Stimulated activated naive CD8-positive, alpha-beta T cell treated with anti-CD3 and anti-CD28 coated beads, Interleukin-15, Interleukin-2, amounts not matched to agents 100 ng/mL and 50 ng/mL, for 24 hours (primary cell): ENCODE measurements around the gene KTN1.

Experiments used
- H3K27ac Mint-ChIP-seq: one replicate; pipeline ENCODE4 v1.8.0; 2021; ENCODE audit warnings: mild to moderate bottlenecking, mixed read lengths
- H3K27me3 Mint-ChIP-seq: one replicate; pipeline ENCODE4 v1.8.0; 2021; ENCODE audit warnings: mixed read lengths
- H3K36me3 Mint-ChIP-seq: one replicate; pipeline ENCODE4 v1.8.0; 2021; ENCODE audit warnings: low read depth, mixed read lengths
- H3K4me1 Mint-ChIP-seq: one replicate; pipeline ENCODE4 v1.8.0; 2021; ENCODE audit warnings: low read depth, mixed read lengths
- H3K4me3 Mint-ChIP-seq: one replicate; pipeline ENCODE4 v1.8.0; 2021; ENCODE audit warnings: mild to moderate bottlenecking, mixed read lengths
- H3K9me3 Mint-ChIP-seq: one replicate; pipeline ENCODE4 v1.8.0; 2021; ENCODE audit warnings: mixed read lengths

KTN1 gene

GRCh38 chr14:55665067-55665675 is 85.2 kb downstream of the KTN1 start:
- Mint-ChIP-seq H3K4me1 (peaks cover 22% of the 10 kb centered on the region), H3K9me3 (no peaks in the 10 kb centered on the region), H3K4me3 (no peak overlapping the region), H3K36me3 (peaks cover 81% of the 10 kb centered on the region), H3K27ac (no peak overlapping the region), H3K27me3 (no peaks in the 10 kb centered on the region)

DNA sequence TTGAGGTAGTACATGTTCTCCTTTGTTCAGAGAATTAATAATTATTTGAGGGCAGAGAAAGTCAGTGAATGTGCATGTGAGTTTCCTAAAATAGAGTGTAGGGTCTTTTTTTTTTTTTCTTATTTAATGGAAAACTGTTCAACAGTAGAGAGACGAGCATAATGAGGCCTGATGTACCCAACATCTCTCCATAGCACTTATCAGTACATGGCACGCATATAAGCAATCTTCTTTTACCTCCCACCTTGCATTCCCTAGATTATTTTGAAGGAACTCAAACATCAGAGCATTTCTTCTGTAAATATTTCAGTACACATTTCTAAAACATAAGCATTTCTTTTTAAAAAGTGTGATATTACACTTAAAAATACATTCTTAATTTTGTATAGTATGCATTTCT is 87.8 kb downstream of the KTN1 start:
- Mint-ChIP-seq H3K4me3 (no peak overlapping the region), H3K27me3 (no peaks in the 10 kb centered on the region), H3K4me1 (peaks cover 22% of the 10 kb centered on the region), H3K36me3 (peaks cover 80% of the 10 kb centered on the region), H3K9me3 (no peaks in the 10 kb centered on the region), H3K27ac (no peak overlapping the region)

DNA sequence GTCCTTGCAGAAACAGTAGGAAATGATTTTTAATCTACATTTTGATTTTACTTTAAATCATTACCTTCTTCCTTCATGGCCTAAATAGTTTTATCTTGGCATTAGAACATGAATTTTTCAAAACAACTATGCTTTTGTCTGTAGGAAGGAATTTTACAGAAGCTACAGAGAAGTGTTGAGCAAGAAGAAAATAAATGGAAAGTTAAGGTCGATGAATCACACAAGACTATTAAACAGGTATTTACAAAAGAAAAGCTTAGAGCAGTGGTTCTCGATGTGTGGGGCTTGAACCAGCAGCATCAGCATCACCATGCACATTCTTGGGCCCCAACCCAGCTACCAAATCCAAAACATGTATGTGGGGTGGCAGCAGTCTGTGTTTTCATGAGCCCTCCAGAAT is 91.6 kb downstream of the KTN1 start:
- Mint-ChIP-seq H3K36me3 (peaks cover 71% of the 10 kb centered on the region), H3K4me1 (no peaks in the 10 kb centered on the region), H3K27ac (peak overlapping the region; percentile 58), H3K4me3 (no peak overlapping the region), H3K9me3 (no peaks in the 10 kb centered on the region), H3K27me3 (no peaks in the 10 kb centered on the region)

- H3K4me3 Mint-ChIP-seq: no peak overlapping the region
- peaks cover 62% of the 10 kb centered on the region for H3K36me3 Mint-ChIP-seq
- H3K27me3 Mint-ChIP-seq: no peaks in the 10 kb centered on the region
- H3K9me3 Mint-ChIP-seq: no peaks in the 10 kb centered on the region
- no peaks in the 10 kb centered on the region for H3K4me1 Mint-ChIP-seq
- peak overlapping the region; percentile 19 for H3K27ac Mint-ChIP-seq
Measured at GRCh38 chr14:55673048-55673447, 93.0 kb downstream of the KTN1 start.

DNA sequence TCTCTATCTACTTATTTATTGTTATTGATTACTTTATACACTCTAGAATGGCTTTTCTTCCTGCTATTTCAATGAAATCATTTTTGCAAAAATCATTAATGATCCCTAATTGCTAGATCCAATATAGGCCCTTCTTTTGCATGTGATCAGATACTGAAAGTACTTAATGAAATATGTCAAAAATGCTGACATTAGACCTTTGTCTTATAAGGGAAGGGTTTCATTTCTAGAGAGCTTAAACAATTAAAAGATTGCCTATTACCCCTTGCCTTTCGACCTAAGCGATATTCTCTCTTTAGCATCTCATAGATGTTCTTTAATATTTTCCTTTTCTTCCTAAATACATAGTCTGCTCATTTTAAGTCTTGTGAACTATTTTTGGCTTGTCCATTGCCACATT is 101.1 kb downstream of the KTN1 start:
- H3K4me1 Mint-ChIP-seq: no peaks in the 10 kb centered on the region
- no peaks in the 10 kb centered on the region for H3K9me3 Mint-ChIP-seq
- H3K27me3 Mint-ChIP-seq: no peaks in the 10 kb centered on the region
- H3K27ac Mint-ChIP-seq: peak overlapping the region; percentile 5
- H3K4me3 Mint-ChIP-seq: no peak overlapping the region
- peaks cover 64% of the 10 kb centered on the region for H3K36me3 Mint-ChIP-seq

DNA sequence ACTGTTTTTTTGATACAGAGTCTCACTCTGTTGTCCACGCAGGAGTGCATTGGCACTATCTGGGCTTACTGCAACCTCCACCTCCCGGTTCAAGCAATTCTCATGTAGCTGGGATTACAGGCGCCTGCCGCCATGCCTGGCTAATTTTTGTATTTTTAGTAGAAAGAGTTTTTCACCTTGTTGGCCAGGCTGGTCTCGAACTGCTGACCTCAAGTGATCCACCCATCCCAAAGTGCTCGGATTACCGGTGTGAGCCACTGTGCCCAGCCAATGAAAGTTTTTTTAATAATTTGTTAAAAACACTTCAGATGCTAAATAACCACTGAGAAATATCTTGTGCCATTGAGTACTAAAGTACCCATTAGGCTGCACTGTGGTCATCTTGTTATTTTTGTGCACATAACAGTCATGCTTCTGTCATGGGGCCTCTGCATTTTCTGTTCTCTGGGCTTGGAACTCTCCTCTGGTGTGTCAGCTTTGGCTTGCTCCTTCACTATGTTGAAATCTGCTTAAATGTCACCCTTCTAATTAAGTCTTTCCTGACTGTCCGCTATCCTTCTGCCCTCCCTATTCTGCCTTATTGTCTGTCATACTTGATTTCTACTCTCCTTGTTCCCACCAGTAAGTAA is 105.1 kb downstream of the KTN1 start:
- Mint-ChIP-seq H3K36me3 (peaks cover 55% of the 10 kb centered on the region), H3K4me1 (no peaks in the 10 kb centered on the region), H3K4me3 (no peak overlapping the region), H3K9me3 (no peaks in the 10 kb centered on the region), H3K27ac (no peak overlapping the region), H3K27me3 (no peaks in the 10 kb centered on the region)

DNA sequence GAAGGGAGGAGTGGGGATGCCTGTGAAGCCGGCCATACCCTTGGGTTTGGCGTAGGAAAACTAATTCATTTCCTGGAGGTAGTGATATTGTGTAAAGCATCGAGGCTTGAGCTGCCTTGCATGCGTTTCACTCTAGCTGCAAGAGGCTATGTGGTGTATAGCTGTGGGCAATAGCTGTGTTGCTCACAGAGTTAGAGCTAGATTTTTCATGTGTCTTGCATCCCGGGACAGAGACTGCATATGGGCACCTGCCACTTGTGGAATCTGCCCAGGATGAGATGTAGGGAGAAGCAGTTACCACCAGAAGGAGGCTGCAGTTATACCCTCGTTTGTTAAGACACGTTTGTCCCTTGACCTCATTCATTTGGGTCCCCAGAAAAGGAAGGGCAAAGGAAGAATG is 106.7 kb downstream of the KTN1 start:
- Mint-ChIP-seq H3K27ac (no peak overlapping the region), H3K27me3 (no peaks in the 10 kb centered on the region), H3K9me3 (no peaks in the 10 kb centered on the region), H3K4me1 (no peaks in the 10 kb centered on the region), H3K4me3 (no peak overlapping the region), H3K36me3 (peaks cover 41% of the 10 kb centered on the region)

DNA sequence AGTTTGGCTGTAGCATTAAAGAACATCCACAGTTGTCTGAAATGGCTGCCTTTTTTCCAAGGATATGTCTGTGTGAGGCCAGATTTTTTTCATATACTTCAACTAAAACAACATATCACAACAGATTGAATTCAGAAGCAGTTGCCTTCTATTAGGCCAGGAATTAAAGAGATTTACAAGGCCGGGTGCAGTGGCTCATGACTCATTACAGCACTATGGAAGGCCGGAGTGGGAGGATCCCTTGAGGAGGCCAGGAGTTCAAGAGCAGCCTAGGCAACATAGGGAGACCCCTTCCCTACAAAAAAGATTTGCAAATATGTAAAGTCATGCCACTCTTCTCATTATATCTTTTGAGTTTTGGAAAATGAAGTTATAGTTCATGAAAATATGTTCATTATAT is 108.6 kb downstream of the KTN1 start:
- Mint-ChIP-seq H3K9me3 (no peaks in the 10 kb centered on the region), H3K27ac (no peak overlapping the region), H3K4me3 (no peak overlapping the region)

GRCh38 chr14:55689981-55690871 is 110.2 kb downstream of the KTN1 start:
- Mint-ChIP-seq H3K27me3 (no peaks in the 10 kb centered on the region), H3K27ac (no peak overlapping the region), H3K9me3 (no peaks in the 10 kb centered on the region), H3K4me3 (no peak overlapping the region), H3K36me3 (peaks cover 24% of the 10 kb centered on the region), H3K4me1 (no peaks in the 10 kb centered on the region)

More for the DNA sequence above, 108.6 kb downstream of the KTN1 start:
- no peaks in the 10 kb centered on the region for H3K4me1 Mint-ChIP-seq
- H3K27me3 Mint-ChIP-seq: no peaks in the 10 kb centered on the region
- peaks cover 35% of the 10 kb centered on the region for H3K36me3 Mint-ChIP-seq

DNA sequence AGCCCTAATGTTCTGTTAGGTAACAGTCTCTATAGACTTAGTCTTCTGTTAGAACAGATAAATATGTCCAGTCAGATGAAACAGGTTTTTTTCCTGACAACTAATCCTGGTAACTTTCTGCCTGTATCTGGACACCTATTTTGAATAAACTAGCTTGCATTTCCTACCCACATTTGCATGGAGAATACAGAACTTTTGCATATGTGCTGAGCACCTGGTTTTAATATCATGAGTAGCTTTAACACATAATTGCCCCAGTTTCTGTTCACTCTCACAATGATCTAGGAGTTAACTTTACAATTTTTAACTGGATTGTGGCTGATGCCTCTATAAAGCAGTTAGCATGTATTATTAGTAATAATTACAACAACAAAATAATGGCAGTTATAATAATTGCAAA is 111.7 kb downstream of the KTN1 start:
- Mint-ChIP-seq H3K4me1 (no peaks in the 10 kb centered on the region), H3K36me3 (peaks cover 14% of the 10 kb centered on the region), H3K9me3 (no peaks in the 10 kb centered on the region), H3K27ac (no peak overlapping the region), H3K27me3 (no peaks in the 10 kb centered on the region), H3K4me3 (no peak overlapping the region)

- Mint-ChIP-seq H3K27ac (no peak overlapping the region), H3K4me3 (no peak overlapping the region)
Measured at GRCh38 chr14:55693904-55694303, 113.9 kb downstream of the KTN1 start.

GRCh38 chr14:55697414-55697861 is 117.4 kb downstream of the KTN1 start:
- H3K4me3 Mint-ChIP-seq: no peak overlapping the region
- H3K9me3 Mint-ChIP-seq: no peaks in the 10 kb centered on the region
- peaks cover 4% of the 10 kb centered on the region for H3K4me1 Mint-ChIP-seq

More at GRCh38 chr14:55693904-55694303, 113.9 kb downstream of the KTN1 start:
- H3K4me1 Mint-ChIP-seq: no peaks in the 10 kb centered on the region
- no peaks in the 10 kb centered on the region for H3K9me3 Mint-ChIP-seq
- H3K36me3 Mint-ChIP-seq: peaks cover 8% of the 10 kb centered on the region
- no peaks in the 10 kb centered on the region for H3K27me3 Mint-ChIP-seq

GRCh38 chr14:55698051-55698450 is 118.0 kb downstream of the KTN1 start:
- no peaks in the 10 kb centered on the region for H3K27me3 Mint-ChIP-seq
- H3K4me1 Mint-ChIP-seq: peaks cover 4% of the 10 kb centered on the region
- H3K4me3 Mint-ChIP-seq: no peak overlapping the region
- H3K36me3 Mint-ChIP-seq: peaks cover 15% of the 10 kb centered on the region
- no peaks in the 10 kb centered on the region for H3K9me3 Mint-ChIP-seq
- no peak overlapping the region for H3K27ac Mint-ChIP-seq

More at GRCh38 chr14:55697414-55697861, 117.4 kb downstream of the KTN1 start:
- Mint-ChIP-seq H3K27ac (no peak overlapping the region), H3K27me3 (no peaks in the 10 kb centered on the region), H3K36me3 (peaks cover 15% of the 10 kb centered on the region)

DNA sequence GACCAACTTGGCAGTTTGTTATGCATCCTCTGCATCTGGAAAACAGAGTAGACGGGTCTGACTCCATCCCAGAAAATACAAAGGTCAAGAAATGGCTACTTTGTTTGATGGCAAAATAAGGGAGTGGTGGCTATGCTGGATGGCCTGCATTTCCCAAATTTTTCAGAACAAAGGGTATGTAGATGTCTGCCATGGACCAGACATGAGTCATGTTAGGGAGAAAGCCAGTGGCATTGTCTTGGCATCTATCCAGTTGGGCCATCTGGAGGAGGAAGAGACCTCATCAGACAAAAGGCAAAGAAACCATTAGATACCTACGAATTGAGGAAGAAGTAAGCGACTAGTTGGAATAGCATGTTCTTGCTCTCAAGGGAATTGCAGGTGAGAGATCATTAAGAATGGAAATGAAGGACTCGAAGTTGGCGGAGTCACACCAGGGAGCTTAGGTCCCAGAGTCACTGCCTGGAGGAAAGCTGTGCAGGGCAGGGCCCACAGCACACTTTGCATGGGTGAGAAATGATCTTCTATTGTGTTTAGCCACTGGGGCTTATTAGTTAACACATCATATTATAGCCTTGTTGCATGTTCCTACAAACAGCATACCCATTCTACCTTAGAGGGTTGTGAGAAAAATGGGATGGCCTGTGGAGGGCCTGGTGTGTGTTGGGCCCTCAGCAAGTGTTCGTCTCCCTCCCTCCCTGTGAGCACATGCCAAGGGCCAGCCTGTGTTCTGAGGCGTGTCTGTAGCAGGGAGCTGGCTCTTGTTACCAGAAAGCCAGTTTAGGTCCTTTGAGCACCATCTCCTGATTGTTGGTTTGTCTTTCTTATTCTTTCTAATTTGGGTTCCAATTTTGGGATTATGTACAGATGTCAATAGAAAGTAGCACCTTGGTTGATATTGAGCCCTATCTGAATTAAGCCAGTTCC is 119.4 kb downstream of the KTN1 start:
- Mint-ChIP-seq H3K36me3 (peaks cover 7% of the 10 kb centered on the region), H3K27ac (no peak overlapping the region), H3K27me3 (no peaks in the 10 kb centered on the region), H3K4me1 (peaks cover 4% of the 10 kb centered on the region), H3K4me3 (no peak overlapping the region), H3K9me3 (no peaks in the 10 kb centered on the region)
